Type B pancreatic cell (in vitro differentiated cells): ENCODE measurements around the gene PI4K2A. TPM values are rescaled to one million over a fixed set of nuclear protein-coding genes. Genes with fewer than 3 reads are reported as not detected.

Experiments used
- DNase-seq: peaks from one replicate; pipeline ENCODE4 v3.0.0; 2021; ENCODE audit warnings: mixed read lengths; ENCODE audit not compliant: unreplicated experiment; ENCODE audit errors: extremely low spot score
- H3K27ac Mint-ChIP-seq: 2 replicates; pipeline ENCODE4 v1.8.0; 2021; ENCODE audit warnings: mild to moderate bottlenecking, mixed read lengths
- H3K27me3 Mint-ChIP-seq: 2 replicates; pipeline ENCODE4 v1.8.0; 2021; ENCODE audit warnings: mixed read lengths
- H3K36me3 Mint-ChIP-seq: 2 replicates; pipeline ENCODE4 v1.8.0; 2021; ENCODE audit warnings: mixed read lengths
- H3K4me1 Mint-ChIP-seq: one replicate; pipeline ENCODE4 v1.8.0; 2021; ENCODE audit warnings: mixed read lengths; ENCODE audit not compliant: unreplicated experiment
- H3K4me3 Mint-ChIP-seq: 2 replicates; pipeline ENCODE4 v1.8.0; 2021; ENCODE audit warnings: mild to moderate bottlenecking, mixed read lengths
- H3K9me3 Mint-ChIP-seq: 2 replicates; pipeline ENCODE4 v1.8.0; 2021; ENCODE audit warnings: mixed read lengths
- long read RNA-seq: library from polyadenylated mRNA; unstranded; transcript quantifications from one replicate; pipeline ENCODE4 v2.0.0, GENCODE V29; 2020
- total RNA-seq: library from RNA; stranded (reverse); gene quantifications from 2 replicates; pipeline ENCODE4 v1.2.1, GENCODE V29; 2021; ENCODE audit warnings: low replicate concordance
- TF ChIP-seq, protein P1 (sequence below): fragments of 200-600 bp; sonication (generic); conservative IDR thresholded peaks from 2 replicates; pipeline ENCODE4 v1.5.0; 2021; ENCODE audit warnings: antibody characterized with exemption, mild to moderate bottlenecking

The PI4K2A gene
- 18.7 and 19.3 TPM in 2 replicates for total RNA-seq
- long read RNA-seq, full-length matches to known transcripts = 2 of 16 reads
- long read RNA-seq, partial matches to known transcripts = 3 of 16 reads
- long read RNA-seq, other reads (novel, unspliced or antisense) = 11 of 16 reads

DNA sequence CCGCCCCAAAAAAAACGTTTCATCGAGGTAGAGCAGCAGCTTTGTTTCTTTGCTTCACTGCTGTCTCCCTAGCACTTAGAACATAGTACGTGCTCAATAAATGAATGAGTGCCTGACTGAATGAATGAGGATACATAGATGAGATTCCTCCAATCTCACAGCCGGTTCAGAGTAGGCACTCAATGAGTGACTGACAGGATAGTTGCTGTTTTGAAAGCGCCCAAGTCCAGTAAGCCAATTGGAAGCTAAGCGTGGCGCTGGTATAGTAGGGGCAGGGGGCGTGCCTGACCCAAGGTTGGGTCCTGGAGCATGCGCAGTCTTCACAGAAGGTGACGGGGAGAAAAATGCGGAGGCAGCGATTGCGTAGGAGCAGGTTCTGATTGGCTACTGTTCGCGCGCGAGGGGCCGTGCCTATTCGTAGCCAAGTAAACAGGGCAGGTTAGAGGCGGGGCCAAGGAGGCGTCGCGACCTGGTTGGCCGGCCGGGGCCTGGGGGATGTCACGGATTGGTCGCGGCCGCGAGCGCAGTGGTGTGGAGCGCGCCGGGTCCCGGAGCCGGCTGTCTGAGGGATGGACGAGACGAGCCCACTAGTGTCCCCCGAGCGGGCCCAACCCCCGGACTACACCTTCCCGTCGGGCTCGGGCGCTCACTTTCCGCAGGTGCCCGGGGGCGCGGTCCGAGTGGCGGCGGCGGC, at the start of gene PI4K2A:
Gene PI4K2A (plus strand): TSS at position 498 of the 694 bp plus-strand sequence. CDS start 72 bp downstream, at position 570.
- TF ChIP-seq, protein P1, sequence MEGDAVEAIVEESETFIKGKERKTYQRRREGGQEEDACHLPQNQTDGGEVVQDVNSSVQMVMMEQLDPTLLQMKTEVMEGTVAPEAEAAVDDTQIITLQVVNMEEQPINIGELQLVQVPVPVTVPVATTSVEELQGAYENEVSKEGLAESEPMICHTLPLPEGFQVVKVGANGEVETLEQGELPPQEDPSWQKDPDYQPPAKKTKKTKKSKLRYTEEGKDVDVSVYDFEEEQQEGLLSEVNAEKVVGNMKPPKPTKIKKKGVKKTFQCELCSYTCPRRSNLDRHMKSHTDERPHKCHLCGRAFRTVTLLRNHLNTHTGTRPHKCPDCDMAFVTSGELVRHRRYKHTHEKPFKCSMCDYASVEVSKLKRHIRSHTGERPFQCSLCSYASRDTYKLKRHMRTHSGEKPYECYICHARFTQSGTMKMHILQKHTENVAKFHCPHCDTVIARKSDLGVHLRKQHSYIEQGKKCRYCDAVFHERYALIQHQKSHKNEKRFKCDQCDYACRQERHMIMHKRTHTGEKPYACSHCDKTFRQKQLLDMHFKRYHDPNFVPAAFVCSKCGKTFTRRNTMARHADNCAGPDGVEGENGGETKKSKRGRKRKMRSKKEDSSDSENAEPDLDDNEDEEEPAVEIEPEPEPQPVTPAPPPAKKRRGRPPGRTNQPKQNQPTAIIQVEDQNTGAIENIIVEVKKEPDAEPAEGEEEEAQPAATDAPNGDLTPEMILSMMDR = no peak
- peak; percentile 98 for DNase-seq
- Mint-ChIP-seq H3K27me3 (no peaks in the 10 kb centered on the region), H3K9me3 (no peaks in the 10 kb centered on the region), H3K4me3 (peak within 1 kb of the TSS; percentile 99), H3K4me1 (peaks cover 20% of the 10 kb centered on the region), H3K27ac (peak within 1 kb of the TSS; percentile 96), H3K36me3 (peaks cover 8% of the 10 kb centered on the region)

DNA sequence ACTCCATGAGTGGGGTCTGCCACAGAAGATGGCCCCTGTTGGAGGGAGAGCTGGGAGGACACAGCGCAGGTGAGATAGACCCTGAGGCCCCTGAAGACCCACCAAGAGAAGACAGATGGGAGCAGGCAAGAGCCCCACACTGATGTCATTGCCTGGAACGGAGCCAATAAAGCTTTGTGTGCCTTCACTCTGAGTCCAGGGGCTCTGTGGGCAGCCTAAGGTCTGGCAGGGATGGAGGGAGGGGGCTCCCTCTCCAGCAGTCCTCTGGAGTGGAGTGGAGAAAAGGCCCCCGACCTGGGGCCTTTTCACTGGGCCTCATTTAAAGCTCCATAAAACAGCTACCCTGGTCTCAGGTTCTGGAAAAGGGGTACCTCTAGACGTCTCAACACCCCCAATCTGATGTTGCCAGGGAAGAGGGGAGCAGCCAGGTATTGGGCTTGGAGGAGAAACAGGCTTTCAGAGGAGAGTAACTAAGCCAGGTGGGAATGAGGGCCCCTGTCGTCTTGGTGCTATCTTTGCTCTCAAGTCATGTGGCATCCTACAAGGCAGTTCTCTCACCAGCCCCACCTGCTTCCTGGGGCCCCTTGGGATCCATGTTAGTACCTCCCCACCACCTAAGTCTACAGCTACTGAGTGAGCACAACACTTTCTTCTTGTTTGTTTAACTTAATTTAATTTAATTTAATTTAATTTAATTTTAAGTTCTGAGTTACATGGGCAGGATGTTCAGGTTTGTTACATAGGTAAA, 49.5 kb upstream of the PI4K2A start:
- Mint-ChIP-seq H3K9me3 (no peaks in the 10 kb centered on the region), H3K36me3 (no peaks in the 10 kb centered on the region), H3K27ac (no peak overlapping the region), H3K27me3 (no peaks in the 10 kb centered on the region), H3K4me1 (no peaks in the 10 kb centered on the region), H3K4me3 (no peak overlapping the region)
- TF ChIP-seq, protein P1 = no peak
- DNase-seq = no peak

GRCh38 chr10:97593421-97593820, 47.0 kb upstream of the PI4K2A start:
- no peaks in the 10 kb centered on the region for H3K36me3 Mint-ChIP-seq
- no peaks in the 10 kb centered on the region for H3K9me3 Mint-ChIP-seq
- no peaks in the 10 kb centered on the region for H3K27me3 Mint-ChIP-seq
- no peaks in the 10 kb centered on the region for H3K4me1 Mint-ChIP-seq
- no peak for DNase-seq
- TF ChIP-seq, protein P1 = no peak
- H3K4me3 Mint-ChIP-seq = no peak overlapping the region
- H3K27ac Mint-ChIP-seq = no peak overlapping the region

DNA sequence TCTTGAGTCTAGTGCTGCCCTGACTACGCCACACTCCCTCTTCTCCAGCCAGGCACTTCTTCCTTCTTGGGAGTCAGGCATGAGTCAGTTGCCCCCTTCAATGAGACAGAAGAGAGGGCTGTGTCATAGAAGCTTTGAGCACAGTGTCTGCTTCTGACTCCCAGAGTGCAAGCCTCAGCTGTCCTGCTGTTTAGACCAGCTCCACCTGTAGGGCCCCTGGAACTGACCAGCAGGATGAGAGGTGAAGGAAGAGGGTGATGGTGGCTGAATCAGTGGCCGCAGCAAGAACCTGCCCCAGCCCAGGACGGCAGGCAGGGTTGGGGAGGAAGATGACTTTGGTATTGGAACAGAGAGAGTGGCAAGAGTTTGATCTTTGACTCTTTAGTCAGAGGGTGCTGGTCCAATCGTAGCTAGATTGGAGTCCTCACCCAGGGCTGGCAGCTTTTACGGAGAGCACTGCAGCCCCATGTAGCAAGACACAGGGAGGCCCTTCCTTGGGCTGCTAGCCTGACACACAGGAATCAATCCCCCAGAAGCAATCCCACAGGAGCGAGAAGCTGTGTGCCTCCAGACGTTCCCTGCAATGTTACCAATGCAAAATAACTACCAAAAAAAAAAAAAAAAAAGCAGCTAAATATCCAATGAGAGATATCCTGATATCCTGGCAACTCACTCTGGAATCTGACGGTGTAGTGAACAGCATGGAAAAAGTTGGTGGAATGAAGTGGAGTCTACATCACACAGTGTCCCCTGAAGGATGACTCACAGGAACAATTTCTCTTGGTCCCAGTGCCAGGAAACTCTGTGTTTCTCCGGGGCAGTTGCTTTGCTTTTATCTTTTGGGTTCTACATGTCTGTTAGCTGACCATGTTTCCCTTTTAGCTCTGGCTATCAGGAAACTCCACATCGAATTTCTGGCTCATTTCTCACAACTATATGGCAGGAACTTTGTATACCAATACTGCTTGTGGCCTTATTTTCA, 44.1 kb upstream of the PI4K2A start:
- TF ChIP-seq, protein P1 = no peak
- Mint-ChIP-seq H3K4me3 (no peak overlapping the region), H3K27me3 (no peaks in the 10 kb centered on the region), H3K27ac (peak overlapping the region; percentile 2), H3K36me3 (no peaks in the 10 kb centered on the region), H3K9me3 (no peaks in the 10 kb centered on the region), H3K4me1 (no peaks in the 10 kb centered on the region)
- no peak for DNase-seq

GRCh38 chr10:97597778-97598177, 42.7 kb upstream of the PI4K2A start:
- H3K9me3 Mint-ChIP-seq = no peaks in the 10 kb centered on the region
- DNase-seq = no peak
- H3K4me1 Mint-ChIP-seq = no peaks in the 10 kb centered on the region
- TF ChIP-seq, protein P1 = no peak
- no peaks in the 10 kb centered on the region for H3K27me3 Mint-ChIP-seq
- H3K36me3 Mint-ChIP-seq = no peaks in the 10 kb centered on the region
- H3K27ac Mint-ChIP-seq = peak overlapping the region; percentile 21
- H3K4me3 Mint-ChIP-seq = no peak overlapping the region
